Measurements from ENCODE around the gene KLF4. TPM values are rescaled to one million over a fixed set of nuclear protein-coding genes. Genes with fewer than 3 reads are reported as not detected.
A peak's percentile ranks its signal among the peaks of the same experiment; 100 is the strongest.

The KLF4 gene
- total and polyA plus RNA-seq, 3 experiments from 2014 or later, result 0.31 to 0.37 TPM; not detected in 1

- CTCF ChIA-PET, result no interaction called here
- peaks cover 4 to 14% (median 5%) of the 10 kb centered on the region in 3 donors for H3K4me1 Mint-ChIP-seq
Measured at GRCh38 chr9:107466826-107467225, 22.7 kb downstream of the KLF4 start.

GRCh38 chr9:107465467-107466451 is 23.8 kb downstream of the KLF4 start:
- Histone ChIP-seq H3K9me3 (ENCODE audit: low read length) (no peaks in the 10 kb centered on the region), H3K4me1 (ENCODE audit: insufficient read depth, low read length) (no peaks in the 10 kb centered on the region), H3K36me3 (ENCODE audit: insufficient read depth, low read length) (no peaks in the 10 kb centered on the region), H3K27ac (ENCODE audit: low read depth, low read length) (no peak overlapping the region), H3K4me3 (ENCODE audit: low read length) (no peak overlapping the region), H3K27me3 (ENCODE audit: insufficient read depth, low read length, poor library complexity, severe bottlenecking) (peaks cover 10% of the 10 kb centered on the region)
- H3K36me3 Mint-ChIP-seq, result no peaks in the 10 kb centered on the region
- H3K27ac Mint-ChIP-seq, result no peak overlapping the region
- ChIA-PET CTCF (no interaction called here), POLR2A (no interaction called here)
- peaks cover 27 to 38% of the 10 kb centered on the region in 2 donors for H3K27me3 Mint-ChIP-seq
- peaks cover 4 to 14% (median 5%) of the 10 kb centered on the region in 3 donors for H3K4me1 Mint-ChIP-seq
- peaks cover 0 to 3% (median 0%) of the 10 kb centered on the region in 5 donors for H3K9me3 Mint-ChIP-seq
- no peak for DNase-seq
- peak overlapping the region in 5 of 7 donors; percentile 30 to 67 (median 55) for H3K4me3 Mint-ChIP-seq

More at GRCh38 chr9:107466826-107467225, 22.7 kb downstream of the KLF4 start:
- no peak for DNase-seq
- peaks cover 10% of the 10 kb centered on the region for H3K27me3 ChIP-seq (ENCODE audit: insufficient read depth, low read length, poor library complexity, severe bottlenecking)
- H3K4me1 ChIP-seq (ENCODE audit: insufficient read depth, low read length), result no peaks in the 10 kb centered on the region
- Mint-ChIP-seq H3K27me3 (peaks cover 27 to 42% of the 10 kb centered on the region in 2 donors), H3K4me3 (no peak overlapping the region), H3K9me3 (peaks cover 0 to 3% (median 0%) of the 10 kb centered on the region in 5 donors), H3K36me3 (no peaks in the 10 kb centered on the region), H3K27ac (no peak overlapping the region)
- no peaks in the 10 kb centered on the region for H3K36me3 ChIP-seq (ENCODE audit: insufficient read depth, low read length)
- POLR2A ChIA-PET, result no interaction called here
- H3K27ac ChIP-seq (ENCODE audit: low read depth, low read length), result no peak overlapping the region
- H3K9me3 ChIP-seq (ENCODE audit: low read length), result no peaks in the 10 kb centered on the region
- H3K4me3 ChIP-seq (ENCODE audit: low read length), result no peak overlapping the region

- Mint-ChIP-seq H3K9me3 (peaks cover 0 to 3% (median 0%) of the 10 kb centered on the region in 5 donors), H3K27ac (no peak overlapping the region), H3K4me3 (no peak overlapping the region), H3K27me3 (peaks cover 27 to 46% of the 10 kb centered on the region in 2 donors), H3K36me3 (no peaks in the 10 kb centered on the region), H3K4me1 (peaks cover 4 to 14% (median 5%) of the 10 kb centered on the region in 3 donors)
- H3K9me3 ChIP-seq (ENCODE audit: low read length), result no peaks in the 10 kb centered on the region
- no peaks in the 10 kb centered on the region for H3K36me3 ChIP-seq (ENCODE audit: insufficient read depth, low read length)
- ChIA-PET POLR2A (no interaction called here), CTCF (no interaction called here)
- no peak overlapping the region for H3K27ac ChIP-seq (ENCODE audit: low read depth, low read length)
- peaks cover 10% of the 10 kb centered on the region for H3K27me3 ChIP-seq (ENCODE audit: insufficient read depth, low read length, poor library complexity, severe bottlenecking)
- H3K4me3 ChIP-seq (ENCODE audit: low read length), result no peak overlapping the region
- no peak for DNase-seq
- no peaks in the 10 kb centered on the region for H3K4me1 ChIP-seq (ENCODE audit: insufficient read depth, low read length)
Measured at GRCh38 chr9:107464516-107464915, 25.1 kb downstream of the KLF4 start.

DNA sequence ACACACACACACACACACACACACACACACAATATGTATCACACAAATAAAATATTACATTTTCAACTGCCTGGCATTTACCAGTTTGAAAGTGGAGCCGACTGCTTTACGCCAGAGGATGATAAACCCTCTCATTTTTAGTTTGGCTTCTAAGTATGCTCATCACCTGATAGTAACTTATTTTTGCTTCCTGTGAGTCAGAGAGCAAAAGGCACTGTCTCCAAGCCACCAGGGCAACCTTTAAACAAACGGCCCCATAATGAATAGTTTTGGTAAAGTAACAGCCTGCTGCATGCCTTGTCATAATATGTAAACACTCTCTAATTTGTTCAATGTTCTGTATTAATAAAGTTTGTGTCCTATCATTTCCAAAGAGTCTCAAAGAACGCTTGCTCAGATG is 26.9 kb downstream of the KLF4 start:
- H3K9me3 ChIP-seq (ENCODE audit: low read length), result no peaks in the 10 kb centered on the region
- POLR2A ChIA-PET, result no interaction called here
- no peak overlapping the region for H3K27ac ChIP-seq (ENCODE audit: low read depth, low read length)
- no peak overlapping the region for H3K4me3 ChIP-seq (ENCODE audit: low read length)
- peaks cover 10% of the 10 kb centered on the region for H3K27me3 ChIP-seq (ENCODE audit: insufficient read depth, low read length, poor library complexity, severe bottlenecking)
- peaks cover 4 to 14% (median 5%) of the 10 kb centered on the region in 3 donors for H3K4me1 Mint-ChIP-seq
- no peak overlapping the region for H3K27ac Mint-ChIP-seq
- H3K4me3 Mint-ChIP-seq, result no peak overlapping the region
- CTCF ChIA-PET, result no interaction called here
- peaks cover 21 to 42% of the 10 kb centered on the region in 2 donors for H3K27me3 Mint-ChIP-seq
- H3K9me3 Mint-ChIP-seq, result peaks cover 0 to 3% (median 0%) of the 10 kb centered on the region in 5 donors
- no peaks in the 10 kb centered on the region for H3K4me1 ChIP-seq (ENCODE audit: insufficient read depth, low read length)
- no peak for DNase-seq
- no peaks in the 10 kb centered on the region for H3K36me3 ChIP-seq (ENCODE audit: insufficient read depth, low read length)
- H3K36me3 Mint-ChIP-seq, result no peaks in the 10 kb centered on the region

GRCh38 chr9:107460153-107461023 is 29.2 kb downstream of the KLF4 start:
- H3K9me3 ChIP-seq (ENCODE audit: low read length), result no peaks in the 10 kb centered on the region
- no peaks in the 10 kb centered on the region for H3K36me3 Mint-ChIP-seq
- H3K4me1 Mint-ChIP-seq, result peaks cover 3 to 10% (median 4%) of the 10 kb centered on the region in 3 donors
- DNase-seq, result no peak
- H3K4me3 Mint-ChIP-seq, result no peak overlapping the region
- CTCF ChIA-PET, result no interaction called here
- no peaks in the 10 kb centered on the region for H3K27me3 ChIP-seq (ENCODE audit: insufficient read depth, low read length, poor library complexity, severe bottlenecking)
- no peaks in the 10 kb centered on the region for H3K4me1 ChIP-seq (ENCODE audit: insufficient read depth, low read length)
- POLR2A ChIA-PET, result no interaction called here
- peaks cover 20 to 29% of the 10 kb centered on the region in 2 donors for H3K27me3 Mint-ChIP-seq
- peak overlapping the region in 1 of 8 donors; percentile 47 for H3K27ac Mint-ChIP-seq
- H3K36me3 ChIP-seq (ENCODE audit: insufficient read depth, low read length), result no peaks in the 10 kb centered on the region
- peaks cover 0 to 3% (median 0%) of the 10 kb centered on the region in 5 donors for H3K9me3 Mint-ChIP-seq
- H3K27ac ChIP-seq (ENCODE audit: low read depth, low read length), result no peak overlapping the region
- H3K4me3 ChIP-seq (ENCODE audit: low read length), result no peak overlapping the region

DNA sequence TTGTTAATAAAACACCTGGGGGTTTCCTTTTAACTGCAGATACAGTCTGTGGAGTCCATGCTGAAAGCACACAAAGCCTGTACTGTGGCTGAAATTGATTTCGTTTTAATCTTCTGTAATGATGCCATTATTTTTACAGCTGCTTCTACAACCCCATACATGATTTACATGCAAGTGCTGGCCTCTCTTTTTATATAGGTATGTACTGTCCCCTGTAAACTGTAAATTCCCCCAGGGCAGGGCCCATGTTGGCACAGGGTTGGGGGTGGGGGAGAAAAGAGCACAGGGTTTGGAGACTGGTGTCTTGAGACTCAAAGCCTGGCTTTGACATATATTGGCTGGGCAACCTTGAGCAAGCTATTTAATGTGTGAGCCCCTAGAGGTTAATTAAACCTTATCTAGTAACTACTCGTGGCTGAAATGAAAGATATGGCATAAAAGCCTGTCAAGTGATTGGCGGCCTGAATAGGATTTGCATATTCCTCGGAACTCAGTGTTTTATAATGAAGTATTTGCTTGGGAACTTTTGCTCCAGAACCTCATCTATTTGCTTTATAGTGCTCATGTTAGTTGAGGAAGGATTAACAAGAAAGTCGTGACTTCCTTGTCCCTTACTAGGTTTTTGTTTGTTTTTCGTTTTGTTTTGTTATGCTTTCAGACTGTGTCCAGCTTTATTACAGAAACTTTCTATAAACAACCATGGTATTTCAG is 34.0 kb downstream of the KLF4 start:
- CTCF ChIA-PET, result interaction anchor here (1.3 kb wide), 1 partner anchor 16 kb away, joined by 4 read pairs; no protein-coding TSS in a partner anchor
- Mint-ChIP-seq H3K27ac (no peak overlapping the region), H3K9me3 (peaks cover 0 to 3% (median 0%) of the 10 kb centered on the region in 5 donors)

DNA sequence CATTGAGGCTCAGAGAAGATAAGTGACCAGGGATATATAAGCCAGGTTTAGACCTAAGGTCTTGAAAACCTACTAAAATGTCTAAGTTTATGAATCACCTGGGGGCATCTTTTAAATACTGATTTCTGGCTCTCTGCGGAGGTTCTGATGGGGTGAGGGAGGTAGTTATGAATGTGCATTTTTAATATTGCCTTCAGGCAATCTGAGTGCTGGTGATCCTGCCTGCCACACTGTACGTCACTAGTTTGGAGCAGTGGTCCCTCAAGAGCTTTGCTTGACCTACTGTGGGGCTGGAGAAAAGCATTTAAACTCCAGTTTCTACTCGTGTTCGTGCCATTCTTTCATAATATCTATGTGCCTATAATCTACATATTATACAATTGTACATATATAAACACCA is 36.1 kb downstream of the KLF4 start:
- Mint-ChIP-seq H3K4me1 (no peaks in the 10 kb centered on the region), H3K9me3 (peaks cover 0 to 3% (median 0%) of the 10 kb centered on the region in 5 donors), H3K27me3 (peaks cover 7 to 11% of the 10 kb centered on the region in 2 donors), H3K4me3 (no peak overlapping the region), H3K27ac (no peak overlapping the region), H3K36me3 (no peaks in the 10 kb centered on the region)
- Histone ChIP-seq H3K4me3 (ENCODE audit: low read length) (no peak overlapping the region), H3K36me3 (ENCODE audit: insufficient read depth, low read length) (no peaks in the 10 kb centered on the region), H3K9me3 (ENCODE audit: low read length) (no peaks in the 10 kb centered on the region), H3K4me1 (ENCODE audit: insufficient read depth, low read length) (no peaks in the 10 kb centered on the region), H3K27ac (ENCODE audit: low read depth, low read length) (no peak overlapping the region), H3K27me3 (ENCODE audit: insufficient read depth, low read length, poor library complexity, severe bottlenecking) (no peaks in the 10 kb centered on the region)
- POLR2A ChIA-PET, result no interaction called here
- no peak for DNase-seq
- CTCF ChIA-PET, result no interaction called here

More for the DNA sequence above, 34.0 kb downstream of the KLF4 start:
- Histone ChIP-seq H3K4me3 (ENCODE audit: low read length) (no peak overlapping the region), H3K27me3 (ENCODE audit: insufficient read depth, low read length, poor library complexity, severe bottlenecking) (no peaks in the 10 kb centered on the region), H3K4me1 (ENCODE audit: insufficient read depth, low read length) (no peaks in the 10 kb centered on the region), H3K36me3 (ENCODE audit: insufficient read depth, low read length) (no peaks in the 10 kb centered on the region), H3K27ac (ENCODE audit: low read depth, low read length) (no peak overlapping the region), H3K9me3 (ENCODE audit: low read length) (no peaks in the 10 kb centered on the region)
- Mint-ChIP-seq H3K4me1 (no peaks in the 10 kb centered on the region), H3K36me3 (no peaks in the 10 kb centered on the region), H3K4me3 (no peak overlapping the region), H3K27me3 (peaks cover 7 to 18% of the 10 kb centered on the region in 2 donors)
- POLR2A ChIA-PET, result no interaction called here
- DNase-seq, result no peak
